Stimulated activated CD4-positive, alpha-beta T cell treated with anti-CD3 and anti-CD28 coated beads, TNF-alpha, amount 100 ng/mL, for 24 hours (primary cell): ENCODE measurements around the gene CPA5.

Source experiments
- DNase-seq, 3 experiments: peaks; one replicate each; pipeline ENCODE4 v3.0.0-alpha.2; 2020; ENCODE audit warnings: low read depth in 3 of 3

Gene CPA5

GRCh38 chr7:130377178-130377577, 32.6 kb downstream of the CPA5 start:
- no peak for DNase-seq

- DNase-seq = no peak
These were observed 34.4 kb downstream of the CPA5 start for GRCh38 chr7:130379019-130379418.

GRCh38 chr7:130379532-130379920, 34.9 kb downstream of the CPA5 start:
- DNase-seq = no peak

- no peak for DNase-seq
These were observed 35.6 kb downstream of the CPA5 start, which contains the start of gene CPA1 for GRCh38 chr7:130379921-130380860. TSS of gene CPA1 (plus strand) at chr7:130380494. CDS start at chr7:130380521, 27 bp downstream.

- DNase-seq = no peak
These were observed 36.3 kb downstream of the CPA5 start for GRCh38 chr7:130380861-130381455.

DNA sequence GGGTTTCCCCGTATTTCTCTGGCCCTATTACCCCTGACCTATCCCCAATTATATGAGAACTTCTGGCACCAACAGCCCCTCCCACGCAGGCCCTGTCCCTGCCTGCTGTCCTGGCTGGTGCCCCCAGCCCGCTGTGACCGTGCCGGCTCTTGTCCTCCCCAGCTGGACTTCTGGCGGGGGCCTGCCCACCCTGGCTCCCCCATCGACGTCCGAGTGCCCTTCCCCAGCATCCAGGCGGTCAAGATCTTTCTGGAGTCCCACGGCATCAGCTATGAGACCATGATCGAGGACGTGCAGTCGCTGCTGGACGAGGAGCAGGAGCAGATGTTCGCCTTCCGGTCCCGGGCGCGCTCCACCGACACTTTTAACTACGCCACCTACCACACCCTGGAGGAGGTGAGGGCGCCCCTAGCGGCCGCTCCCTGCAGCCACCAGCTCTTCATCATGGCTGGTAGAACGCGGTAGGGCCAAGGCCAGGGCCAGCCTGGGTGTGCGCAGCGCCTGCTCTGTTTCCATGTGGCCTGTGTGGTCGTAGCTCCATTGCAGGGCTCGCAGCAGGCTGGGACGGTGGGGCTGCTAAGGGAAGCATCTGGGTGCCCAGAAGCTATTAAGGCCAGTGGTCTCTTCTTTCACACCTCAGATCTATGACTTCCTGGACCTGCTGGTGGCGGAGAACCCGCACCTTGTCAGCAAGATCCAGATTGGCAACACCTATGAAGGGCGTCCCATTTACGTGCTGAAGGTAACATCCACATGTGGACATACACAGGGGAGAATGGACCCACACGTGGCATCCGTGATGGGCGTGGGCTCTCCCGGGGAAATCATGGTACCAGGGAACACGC, 37.1 kb downstream of the CPA5 start:
- DNase-seq = no peak

GRCh38 chr7:130383187-130383980, 38.8 kb downstream of the CPA5 start:
- DNase-seq = no peak

DNA sequence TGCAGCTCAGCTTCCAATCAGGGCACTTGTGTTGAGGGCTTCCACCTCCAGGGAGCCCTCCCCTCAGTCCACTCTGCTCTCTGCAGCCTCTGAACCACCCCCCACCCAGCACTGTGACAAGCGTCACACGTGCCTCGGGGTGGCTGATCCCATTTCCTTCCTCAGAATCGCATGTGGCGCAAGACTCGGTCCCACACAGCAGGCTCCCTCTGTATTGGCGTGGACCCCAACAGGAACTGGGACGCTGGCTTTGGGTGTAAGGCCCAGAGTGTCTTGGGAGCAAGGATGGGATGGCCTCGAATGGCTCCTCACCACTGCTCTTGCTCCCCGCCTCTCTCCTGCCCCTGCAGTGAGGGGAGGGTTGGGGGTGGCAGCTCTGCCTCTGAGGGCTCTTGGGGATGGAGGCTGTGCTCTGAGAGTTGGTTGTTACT, 39.8 kb downstream of the CPA5 start:
- DNase-seq = no peak

- no peak for DNase-seq
These were observed 40.4 kb downstream of the CPA5 start for GRCh38 chr7:130384841-130385599.

DNA sequence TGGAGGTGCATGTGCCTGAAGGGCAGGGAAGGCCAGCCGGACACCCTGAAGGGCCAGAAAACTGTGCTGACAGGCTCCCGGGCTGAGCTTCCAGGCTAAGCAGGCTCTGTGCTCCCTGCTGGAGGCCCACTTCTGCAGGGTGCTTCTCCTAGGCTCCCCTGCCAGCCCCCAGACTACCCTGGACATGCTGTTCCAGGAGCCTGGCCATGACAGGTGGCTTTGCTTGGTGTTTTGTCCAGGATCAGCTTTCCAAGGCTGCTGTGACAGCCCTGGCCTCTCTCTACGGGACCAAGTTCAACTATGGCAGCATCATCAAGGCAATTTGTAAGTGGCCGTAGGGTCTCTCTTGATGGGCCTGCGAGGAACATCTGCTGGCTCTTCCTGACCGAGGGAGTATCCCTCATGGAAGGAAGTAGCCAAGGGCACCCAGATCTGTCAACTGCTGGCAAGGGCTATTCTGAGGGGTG, 41.0 kb downstream of the CPA5 start:
- DNase-seq = no peak

GRCh38 chr7:130386876-130387275, 42.3 kb downstream of the CPA5 start:
- no peak for DNase-seq

DNA sequence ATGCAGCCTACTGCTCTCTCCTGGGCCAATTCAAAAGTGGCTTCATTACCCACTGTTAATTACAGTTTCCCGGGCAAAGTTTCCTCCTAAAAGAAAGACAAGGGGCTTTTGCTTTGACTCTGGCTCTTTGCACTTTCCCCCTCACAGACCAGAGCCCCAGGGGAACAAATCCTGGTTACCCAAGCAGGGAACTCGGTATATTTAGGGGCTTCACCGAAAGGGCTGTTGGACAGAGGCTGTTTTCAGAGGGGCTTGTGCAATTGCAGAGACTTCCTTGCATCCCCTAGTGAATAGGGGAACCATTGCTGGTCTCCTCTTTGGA, 42.7 kb downstream of the CPA5 start:
- DNase-seq = no peak

DNA sequence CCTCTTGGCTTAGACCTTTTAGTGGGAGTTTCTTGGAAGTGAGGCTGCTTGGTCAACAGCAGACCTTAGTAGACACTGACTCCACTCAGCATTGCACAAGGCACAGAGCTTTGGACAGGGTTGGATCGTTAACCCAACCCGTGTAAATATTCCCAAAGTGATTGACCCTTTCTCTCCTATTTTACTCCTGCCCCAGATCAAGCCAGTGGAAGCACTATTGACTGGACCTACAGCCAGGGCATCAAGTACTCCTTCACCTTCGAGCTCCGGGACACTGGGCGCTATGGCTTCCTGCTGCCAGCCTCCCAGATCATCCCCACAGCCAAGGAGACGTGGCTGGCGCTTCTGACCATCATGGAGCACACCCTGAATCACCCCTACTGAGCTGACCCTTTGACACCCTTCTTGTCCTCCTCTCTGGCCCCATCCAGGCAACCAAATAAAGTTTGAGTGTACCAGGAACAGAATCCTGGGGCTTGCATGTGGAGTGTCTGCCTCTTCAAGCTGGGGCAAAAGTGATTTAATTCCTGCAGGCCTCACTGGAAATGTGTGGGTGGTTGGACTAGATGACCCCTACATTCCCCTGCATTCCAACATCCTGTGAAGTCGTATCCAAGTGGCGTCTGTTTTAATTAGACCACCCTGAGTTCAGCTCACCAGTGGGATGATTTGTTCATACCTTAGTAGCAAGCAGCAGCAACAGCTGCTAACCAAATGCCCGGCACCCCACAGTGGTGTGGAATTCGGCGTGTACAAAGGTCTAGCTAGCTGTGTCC, 43.2 kb downstream of the CPA5 start:
- no peak for DNase-seq

DNA sequence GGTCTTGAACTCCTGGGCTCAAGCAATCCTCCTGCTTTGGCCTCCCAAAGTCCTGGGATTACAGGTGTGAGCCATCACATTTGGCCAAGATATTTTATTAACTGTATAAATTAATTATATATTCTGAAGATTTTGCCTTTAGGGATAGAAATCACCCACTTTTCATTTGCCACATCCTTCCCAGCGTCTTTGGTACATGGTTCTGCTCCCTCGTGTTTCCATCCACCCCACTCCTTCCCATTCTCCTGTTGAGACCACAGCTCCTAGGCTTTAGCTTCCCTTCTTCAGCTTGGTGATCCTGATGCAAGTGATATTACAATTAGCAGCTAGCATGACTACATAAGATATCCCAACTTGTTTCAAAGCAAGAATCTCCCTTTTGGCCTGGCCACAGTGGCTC, 44.1 kb downstream of the CPA5 start:
- no peak for DNase-seq

DNA sequence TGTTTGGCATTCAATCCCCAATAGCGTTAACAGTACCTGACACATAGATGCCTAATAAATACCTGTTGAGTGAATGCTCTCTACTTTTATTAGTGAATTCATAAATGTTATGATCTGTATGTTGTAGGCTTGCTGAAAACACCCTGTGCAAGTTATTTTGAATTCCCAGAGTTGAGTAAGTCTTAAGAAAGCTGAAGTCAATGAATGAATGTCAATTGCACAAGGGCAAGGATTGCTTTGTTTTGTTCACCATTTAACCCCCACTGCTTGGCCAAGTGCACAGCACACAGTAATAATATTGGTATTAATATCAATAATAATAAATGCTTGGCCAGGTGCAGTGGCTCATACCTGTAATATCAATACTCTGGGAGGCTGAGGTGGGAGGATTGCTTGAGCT, 45.9 kb downstream of the CPA5 start:
- no peak for DNase-seq

DNA sequence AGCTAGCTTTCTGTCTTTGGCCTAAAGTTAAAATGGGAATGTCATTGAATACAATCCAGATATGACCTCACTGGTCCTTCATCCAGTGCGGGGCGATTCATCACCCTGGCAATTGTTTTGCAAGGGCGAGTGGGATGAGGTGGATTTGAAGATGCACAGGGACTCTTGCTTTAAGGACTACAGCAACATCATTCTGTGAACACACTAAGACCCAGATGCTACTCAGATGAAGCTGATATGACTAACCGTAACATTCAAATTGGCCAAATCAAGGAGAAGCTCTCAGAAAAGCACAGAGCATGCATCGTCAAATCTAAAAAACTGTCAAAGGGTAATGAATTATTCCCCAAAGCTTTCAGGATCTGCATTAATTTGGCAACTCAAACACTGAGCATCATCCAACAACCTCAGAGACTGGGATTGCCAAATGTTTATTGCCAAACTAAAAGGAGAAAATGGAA, 48.5 kb downstream of the CPA5 start:
- no peak for DNase-seq

- no peak for DNase-seq
These were observed 49.3 kb downstream of the CPA5 start for GRCh38 chr7:130393841-130394411.

GRCh38 chr7:130394421-130395195, 50.0 kb downstream of the CPA5 start:
- DNase-seq = no peak

DNA sequence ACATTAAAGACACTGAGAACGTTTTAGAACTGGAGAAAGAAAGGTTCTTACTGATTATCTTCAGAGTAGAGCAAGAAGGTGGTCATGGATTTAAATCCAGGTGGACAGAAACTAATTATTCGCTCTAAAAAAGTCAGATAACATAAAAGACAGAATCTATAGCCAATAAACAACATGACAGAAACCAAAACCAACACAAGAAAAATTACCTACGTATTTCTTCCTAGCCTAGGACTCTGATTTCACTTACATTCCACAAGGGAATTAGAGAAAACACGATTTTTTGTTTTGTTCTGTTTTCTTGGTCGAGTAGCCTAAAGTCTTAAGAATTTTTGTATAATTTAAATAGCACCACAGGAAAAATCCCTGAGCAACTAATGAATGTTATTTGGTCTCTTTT, 50.8 kb downstream of the CPA5 start:
- DNase-seq = no peak
